Astrocyte of the spinal cord (primary cell): ENCODE data around the gene YPEL2.

Experiments
- DNase-seq: peaks from one replicate; pipeline ENCODE4 v3.0.0; 2011; ENCODE audit warnings: low read depth, low spot score
- H3K4me3 ChIP-seq: 2 replicates; pipeline ENCODE4 v1.5.1; 2011; ENCODE audit warnings: low read depth, mild to moderate bottlenecking, low read length, moderate library complexity
- in situ Hi-C: cut with HindIII; loops from 2 replicates; pipeline ENCODE4 v1.10.0; 2017; ENCODE audit warnings: low sequenced_read_pairs
- TF ChIP-seq, protein P1 (sequence below): IDR thresholded peaks from 2 replicates; pipeline ENCODE4 v1.5.1; 2012; ENCODE audit warnings: low read depth, mild to moderate bottlenecking, low read length, inconsistent platforms

Gene YPEL2

DNA sequence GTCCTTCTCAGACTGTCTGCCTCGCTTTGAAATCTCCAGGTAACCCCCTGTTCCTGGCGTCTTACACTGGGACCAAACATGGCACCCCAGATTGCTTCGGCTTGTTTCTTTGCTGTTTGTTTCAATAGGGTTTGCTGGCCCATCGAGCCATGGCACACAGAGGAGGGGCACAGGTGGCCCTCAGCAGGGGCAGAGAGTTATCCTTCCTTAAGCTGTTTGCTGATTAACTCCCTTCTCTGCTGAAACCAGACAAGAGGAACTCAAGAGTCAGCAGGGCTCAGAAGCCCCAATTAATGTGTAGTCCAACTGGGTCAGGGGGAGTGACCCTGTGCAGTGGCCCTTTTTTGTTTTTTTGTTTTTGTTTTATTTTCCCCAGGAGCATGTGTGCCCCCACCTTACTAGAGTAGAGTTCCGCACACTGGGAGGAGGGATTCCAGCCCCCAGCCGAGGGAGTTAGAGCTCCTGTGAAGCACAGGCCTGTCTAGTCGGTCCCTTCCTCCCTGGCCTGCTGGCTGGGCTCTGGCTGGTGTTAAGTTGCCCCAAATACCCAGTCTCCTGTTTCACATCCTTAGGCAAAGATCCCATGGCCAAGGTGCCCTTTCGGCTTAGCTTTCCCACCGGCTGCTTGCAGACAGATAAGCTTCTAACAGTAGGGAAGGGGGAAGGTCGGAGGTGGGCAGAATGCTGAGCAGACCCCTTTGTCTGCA, 39.3 kb downstream of the YPEL2 start:
- in situ Hi-C loops, result no loop called here

DNA sequence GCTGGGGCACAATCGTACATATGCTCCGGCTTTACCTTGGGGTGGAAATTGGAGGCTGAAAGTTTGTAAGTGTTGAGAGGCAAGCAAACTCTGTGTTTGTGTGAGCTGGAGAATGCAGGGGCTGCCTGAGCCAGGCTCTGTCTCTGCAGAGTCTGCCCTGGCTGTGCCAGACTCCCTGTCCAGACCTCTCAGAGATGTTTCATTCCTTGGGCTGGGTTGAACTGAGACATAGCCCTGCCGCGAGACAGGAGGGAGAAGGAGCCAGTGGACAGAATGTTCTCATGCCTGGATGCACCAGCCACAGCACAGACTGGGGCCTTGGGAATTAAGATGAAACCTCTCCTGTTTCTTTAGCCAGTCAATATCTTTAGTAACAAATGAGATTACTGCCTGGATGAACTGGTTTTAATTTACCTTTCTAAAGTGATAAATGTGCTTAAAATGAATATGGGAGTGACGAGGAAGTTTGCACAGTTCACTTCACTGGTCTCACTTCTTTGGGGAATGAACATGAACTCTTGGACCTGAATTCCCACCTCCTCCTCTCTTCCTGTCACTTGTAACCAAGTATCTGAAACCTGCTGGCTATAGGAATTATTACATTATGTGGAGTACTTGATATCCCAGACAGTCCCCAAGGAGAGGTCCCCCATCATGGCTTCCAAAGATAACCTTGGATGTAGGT, 40.1 kb downstream of the YPEL2 start:
- in situ Hi-C loops, result no loop called here
- no peak for DNase-seq
- TF ChIP-seq, protein P1, sequence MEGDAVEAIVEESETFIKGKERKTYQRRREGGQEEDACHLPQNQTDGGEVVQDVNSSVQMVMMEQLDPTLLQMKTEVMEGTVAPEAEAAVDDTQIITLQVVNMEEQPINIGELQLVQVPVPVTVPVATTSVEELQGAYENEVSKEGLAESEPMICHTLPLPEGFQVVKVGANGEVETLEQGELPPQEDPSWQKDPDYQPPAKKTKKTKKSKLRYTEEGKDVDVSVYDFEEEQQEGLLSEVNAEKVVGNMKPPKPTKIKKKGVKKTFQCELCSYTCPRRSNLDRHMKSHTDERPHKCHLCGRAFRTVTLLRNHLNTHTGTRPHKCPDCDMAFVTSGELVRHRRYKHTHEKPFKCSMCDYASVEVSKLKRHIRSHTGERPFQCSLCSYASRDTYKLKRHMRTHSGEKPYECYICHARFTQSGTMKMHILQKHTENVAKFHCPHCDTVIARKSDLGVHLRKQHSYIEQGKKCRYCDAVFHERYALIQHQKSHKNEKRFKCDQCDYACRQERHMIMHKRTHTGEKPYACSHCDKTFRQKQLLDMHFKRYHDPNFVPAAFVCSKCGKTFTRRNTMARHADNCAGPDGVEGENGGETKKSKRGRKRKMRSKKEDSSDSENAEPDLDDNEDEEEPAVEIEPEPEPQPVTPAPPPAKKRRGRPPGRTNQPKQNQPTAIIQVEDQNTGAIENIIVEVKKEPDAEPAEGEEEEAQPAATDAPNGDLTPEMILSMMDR, result no peak
- no peak overlapping the region for H3K4me3 ChIP-seq

More for the DNA sequence above, 39.3 kb downstream of the YPEL2 start:
- no peak for DNase-seq
- TF ChIP-seq, protein P1, result no peak
- H3K4me3 ChIP-seq, result no peak overlapping the region

DNA sequence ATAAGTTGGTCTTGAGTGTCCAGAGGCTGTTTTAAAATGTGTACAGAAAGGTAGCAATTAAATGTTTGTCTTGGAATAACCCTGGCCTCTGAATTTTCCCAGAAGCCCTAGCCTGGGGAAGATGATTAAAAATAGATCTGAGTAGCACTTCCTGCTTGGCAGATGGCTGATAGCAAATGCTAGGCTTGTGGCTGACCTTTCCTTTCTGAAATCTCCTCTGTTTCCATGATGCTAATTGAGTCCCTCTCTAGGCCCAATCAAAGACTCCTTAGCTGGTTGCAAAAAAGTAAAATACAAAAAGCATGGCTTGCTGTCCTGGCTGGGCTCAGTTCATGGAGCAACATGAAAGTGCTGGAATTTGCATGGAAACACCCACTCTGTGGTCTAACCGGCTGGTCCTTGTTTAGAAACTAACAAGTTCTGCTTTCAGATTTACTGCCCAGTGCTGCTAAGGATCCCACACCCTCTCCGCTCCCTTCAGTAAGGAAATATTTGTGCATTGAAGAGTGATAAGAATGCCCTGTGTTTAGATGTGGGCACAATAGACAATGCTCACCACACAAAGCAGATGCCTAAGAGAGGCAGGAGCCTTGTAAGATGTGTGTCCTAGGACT, 40.8 kb downstream of the YPEL2 start:
- in situ Hi-C loops, result no loop called here
- peak; percentile 60 for DNase-seq
- TF ChIP-seq, protein P1, result no peak
- no peak overlapping the region for H3K4me3 ChIP-seq

DNA sequence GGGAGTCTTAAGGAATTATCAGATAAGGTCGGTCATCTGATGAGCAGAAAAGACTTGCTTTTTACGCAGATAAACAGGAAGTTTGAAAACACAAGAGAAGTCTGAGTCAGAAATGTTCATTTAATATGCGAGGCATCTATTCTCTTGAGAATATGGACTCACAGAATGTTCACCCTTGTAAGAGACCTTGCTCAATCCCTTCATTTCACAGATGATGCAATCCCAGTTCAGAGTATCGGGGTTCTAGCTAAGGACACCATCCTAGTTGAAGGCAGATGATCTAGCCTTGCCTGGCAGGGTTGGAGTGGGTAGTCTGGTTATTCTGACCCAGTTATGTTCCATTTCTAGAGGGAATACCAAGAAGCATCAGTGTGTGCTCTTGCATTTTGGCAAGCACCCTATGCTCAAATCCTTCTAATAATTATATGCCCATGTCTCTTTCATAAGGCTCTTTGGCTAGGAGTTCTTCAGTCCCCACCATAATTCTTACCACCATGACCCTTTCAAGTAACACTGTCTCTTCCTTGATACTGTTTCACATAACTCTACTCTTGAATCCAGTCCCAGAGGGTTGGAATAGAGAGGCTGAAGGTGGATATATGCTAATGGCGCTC, 42.5 kb downstream of the YPEL2 start:
- TF ChIP-seq, protein P1, result no peak
- peak; percentile 48 for DNase-seq
- no peak overlapping the region for H3K4me3 ChIP-seq
- in situ Hi-C loops, result no loop called here

DNA sequence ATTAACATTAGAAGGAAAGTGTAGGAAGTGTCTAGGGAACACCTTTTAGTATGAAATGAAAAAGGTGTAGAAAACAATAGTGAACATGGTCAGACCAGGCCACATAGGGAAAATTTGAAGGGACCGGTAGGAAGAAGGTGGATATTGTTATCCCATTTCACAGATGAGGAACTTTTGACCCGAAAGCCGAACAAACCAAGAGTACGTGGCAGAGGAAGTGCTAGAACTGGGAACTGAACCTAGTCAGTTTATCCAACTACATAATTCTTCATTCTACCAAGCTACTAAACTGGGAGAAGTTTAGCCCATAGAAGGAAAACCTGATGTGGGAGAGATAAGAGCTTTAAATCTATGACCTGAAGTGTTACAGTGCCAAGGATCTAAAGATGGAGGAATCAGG, 43.2 kb downstream of the YPEL2 start:
- H3K4me3 ChIP-seq, result no peak overlapping the region
- no peak for DNase-seq
- in situ Hi-C loops, result no loop called here
- TF ChIP-seq, protein P1, result no peak

DNA sequence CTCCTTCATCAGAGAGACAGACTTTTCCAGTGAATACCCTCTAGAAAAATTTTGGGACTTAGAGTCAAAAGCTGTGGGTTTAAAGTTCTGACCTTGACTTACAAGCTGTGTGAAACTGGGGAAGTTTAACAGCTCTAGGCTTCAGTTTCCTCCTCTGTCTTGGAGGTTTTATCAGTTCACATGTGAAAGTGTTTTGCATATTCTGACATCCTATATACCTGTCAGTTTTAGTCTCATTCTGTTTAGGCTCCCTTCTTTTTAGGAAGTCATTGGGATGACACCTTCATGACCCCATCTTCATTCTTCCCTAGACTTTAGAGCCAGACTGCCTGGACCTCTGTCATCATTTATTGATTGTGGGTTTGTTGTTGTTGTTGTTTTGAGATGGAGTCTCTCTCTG, 44.4 kb downstream of the YPEL2 start:
- no peak overlapping the region for H3K4me3 ChIP-seq
- in situ Hi-C loops, result no loop called here
- TF ChIP-seq, protein P1, result no peak
- no peak for DNase-seq
